HCT116 (cell line): ENCODE measurements around the gene TSPAN11. TPM values are rescaled to one million over a fixed set of nuclear protein-coding genes. Genes with fewer than 3 reads are reported as not detected.

Experiments
- ATAC-seq: fragments of 200-7000 bp; cut with Tn5 transposase; 2 replicates; pipeline ENCODE4 v1.9.1; 2020; ENCODE audit warnings: mild to moderate bottlenecking, moderate library complexity
- BruUV-seq: library from RNA; stranded (reverse); fragments of 400-500 nt; replicated peaks from 2 replicates; lab custom pipeline; 2021; lab: Mats Ljungman, UMichigan
- CTCF ChIA-PET: fragments of 300-600 bp; sonication (Branson Sonifier 250); formaldehyde crosslinking; loops from one replicate; lab custom pipeline; 2021; ENCODE audit warnings: antibody characterized with exemption; lab: Charles Lee
- POLR2A ChIA-PET: fragments of 300-600, 350-600 bp; sonication (Branson Sonifier 250); formaldehyde crosslinking; loops from one replicate; lab custom pipeline; 2021; ENCODE audit warnings: antibody characterized with exemption; lab: Charles Lee
- RAD21 ChIA-PET, 2 experiments: fragments of 300-600 bp; sonication (Branson Sonifier 250); formaldehyde crosslinking; loops; one replicate each; lab custom pipeline; 2023; ENCODE audit warnings: low total read pairs in 2 of 2; ENCODE audit not compliant: uncharacterized antibody in 2 of 2, unreplicated experiment in 2 of 2, low non-redundant PET in 1 of 2; lab: Charles Lee
- DNase-seq: peaks from one replicate; pipeline ENCODE4 v3.0.0-alpha.2; 2010; ENCODE audit warnings: low read depth, low spot score
- H2AFZ ChIP-seq: fragments of 200-600 bp; shearing (Covaris generic), sonication (generic); 2 replicates; pipeline ENCODE4 v1.6.1; 2017; ENCODE audit warnings: low read depth, mixed run types, mixed read lengths, antibody characterized with exemption, low read length; ENCODE audit not compliant: poor library complexity, severe bottlenecking
- H3K27ac ChIP-seq: 2 replicates; pipeline ENCODE4 v1.5.1; 2012; ENCODE audit warnings: low read depth, low read length
- H3K27me3 ChIP-seq: fragments of 200-600 bp; sonication (generic); 2 replicates; pipeline ENCODE4 v1.6.1; 2016; ENCODE audit warnings: mixed run types, low read length, mixed read lengths; ENCODE audit not compliant: insufficient read depth
- H3K36me3 ChIP-seq, 2 experiments: fragments of 200-500 bp in 1 of 2; fragments of 200-600 bp in 1 of 2; sonication (Bioruptor generic) in 1 of 2; sonication (generic) in 1 of 2; 2 replicates each; pipeline versions ENCODE4 v1.5.1 to v1.6.1; 2014 to 2016; ENCODE audit warnings: low read length in 2 of 2, inconsistent platforms in 1 of 2, mixed read lengths in 1 of 2, mixed run types in 1 of 2; ENCODE audit not compliant: insufficient read depth in 2 of 2, control insufficient read depth in 1 of 2
- H3K4me1 ChIP-seq, 2 experiments: fragments of 200-600 bp in 1 of 2; sonication (generic) in 1 of 2; 2 replicates each; pipeline versions ENCODE4 v1.5.1 to v1.6.1; 2012 to 2017; ENCODE audit warnings: low read length in 2 of 2, inconsistent platforms in 1 of 2, mild to moderate bottlenecking in 1 of 2, mixed read lengths in 1 of 2, mixed run types in 1 of 2, moderate library complexity in 1 of 2; ENCODE audit not compliant: insufficient read depth in 2 of 2, control insufficient read depth in 1 of 2
- H3K4me2 ChIP-seq: fragments of 200-600 bp; sonication (generic); 2 replicates; pipeline ENCODE4 v1.6.1; 2017; ENCODE audit warnings: mixed run types, low read length, mixed read lengths
- H3K4me3 ChIP-seq, 2 experiments: fragments of 200-600 bp in 1 of 2; sonication (generic) in 1 of 2; replicated peaks in 1 of 2; 2 replicates each; pipeline ENCODE4 v1.5.1; 2011 to 2016; ENCODE audit warnings: low read length in 2 of 2, control low read depth in 1 of 2, low read depth in 1 of 2, mild to moderate bottlenecking in 1 of 2, mixed read lengths in 1 of 2, mixed run types in 1 of 2
- H3K79me2 ChIP-seq: fragments of 200-600 bp; sonication (generic); 2 replicates; pipeline ENCODE4 v1.6.1; 2017; ENCODE audit warnings: mild to moderate bottlenecking, mixed run types, low read length, moderate library complexity, mixed read lengths; ENCODE audit not compliant: insufficient read depth
- H3K9ac ChIP-seq: fragments of 200-600 bp; sonication (generic); 2 replicates; pipeline ENCODE4 v1.6.1; 2016; ENCODE audit warnings: low read length, mixed read lengths
- H3K9me2 ChIP-seq: fragments of 200-600 bp; sonication (generic), shearing (Covaris generic); 2 replicates; pipeline ENCODE4 v1.6.1; 2017; ENCODE audit warnings: mixed run types, mild to moderate bottlenecking, moderate library complexity; ENCODE audit not compliant: insufficient read depth
- H3K9me3 ChIP-seq, 2 experiments: fragments of 200-500 bp in 1 of 2; fragments of 200-600 bp in 1 of 2; sonication (Bioruptor generic) in 1 of 2; sonication (generic) in 1 of 2; 2 replicates each; pipeline ENCODE4 v1.6.1; 2014 to 2017; ENCODE audit warnings: low read length in 2 of 2, mixed read lengths in 2 of 2, inconsistent platforms in 1 of 2, low read depth in 1 of 2, mild to moderate bottlenecking in 1 of 2, mixed run types in 1 of 2, moderate library complexity in 1 of 2; ENCODE audit not compliant: control insufficient read depth in 1 of 2, insufficient read depth in 1 of 2
- H4K20me1 ChIP-seq: fragments of 200-600 bp; sonication (generic), shearing (Covaris generic); 2 replicates; pipeline ENCODE4 v1.6.1; 2017; ENCODE audit warnings: mixed run types, mild to moderate bottlenecking, moderate library complexity; ENCODE audit not compliant: insufficient read depth
- CBX3 ChIP-seq: IDR thresholded peaks from 2 replicates; pipeline ENCODE4 v1.6.1; 2012; ENCODE audit warnings: low read depth
- CTCF ChIP-seq, 3 experiments: fragments of 200-600 bp in 1 of 3; sonication (generic) in 1 of 3; IDR thresholded peaks in 2 of 3; conservative IDR thresholded peaks in 1 of 3; 2 replicates each; pipeline ENCODE4 v1.5.1; 2012 to 2017; ENCODE audit warnings: low read depth in 2 of 3, low read length in 2 of 3, antibody characterized with exemption in 1 of 3, borderline replicate concordance in 1 of 3, control low read depth in 1 of 3, mild to moderate bottlenecking in 1 of 3, mixed read lengths in 1 of 3, mixed run types in 1 of 3, moderate library complexity in 1 of 3; ENCODE audit not compliant: insufficient read depth in 1 of 3
- EGR1 ChIP-seq: IDR thresholded peaks from 2 replicates; pipeline ENCODE4 v1.6.1; 2012; ENCODE audit warnings: low read depth
- ELF1 ChIP-seq: IDR thresholded peaks from 2 replicates; pipeline ENCODE4 v1.6.1; 2012; ENCODE audit warnings: low read depth, borderline replicate concordance
- EZH2phosphoT487 ChIP-seq: fragments of 200-600 bp; IDR thresholded peaks from 2 replicates; pipeline ENCODE4 v1.6.1; 2018; ENCODE audit warnings: antibody characterized with exemption, borderline replicate concordance
- FOSL1 ChIP-seq: IDR thresholded peaks from 2 replicates; pipeline ENCODE4 v1.6.1; 2012; ENCODE audit warnings: low read depth
- JUND ChIP-seq: IDR thresholded peaks from 2 replicates; pipeline ENCODE4 v1.6.1; 2012
- MAX ChIP-seq: IDR thresholded peaks from 2 replicates; pipeline ENCODE4 v1.6.1; 2012
- POLR2A ChIP-seq: IDR thresholded peaks from 2 replicates; pipeline ENCODE4 v1.7.0; 2011; ENCODE audit warnings: borderline replicate concordance; ENCODE audit not compliant: insufficient read depth, insufficient read length; ENCODE audit errors: extremely low read depth
- POLR2AphosphoS5 ChIP-seq: IDR thresholded peaks from 2 replicates; pipeline ENCODE4 v1.6.1; 2011; ENCODE audit warnings: mild to moderate bottlenecking, low read depth, low read length, moderate library complexity
- RAD21 ChIP-seq: IDR thresholded peaks from 2 replicates; pipeline ENCODE4 v1.6.1; 2012; ENCODE audit warnings: low read depth, mild to moderate bottlenecking
- SP1 ChIP-seq: IDR thresholded peaks from 2 replicates; pipeline ENCODE4 v1.6.1; 2012; ENCODE audit warnings: low read depth
- SRF ChIP-seq: IDR thresholded peaks from 2 replicates; pipeline ENCODE4 v1.6.1; 2012; ENCODE audit warnings: low read depth
- YY1 ChIP-seq: IDR thresholded peaks from 2 replicates; pipeline ENCODE4 v1.6.1; 2011; ENCODE audit warnings: low read length, low read depth, moderate library complexity, mild to moderate bottlenecking; ENCODE audit not compliant: insufficient replicate concordance; ENCODE audit errors: extremely low read depth
- ZFX ChIP-seq: fragments of 450-650 bp; IDR thresholded peaks from 2 replicates; pipeline ENCODE4 v1.6.1; 2017
- ZNF274 ChIP-seq: fragments of 200-500 bp; sonication (Bioruptor generic); IDR thresholded peaks from 2 replicates; pipeline ENCODE4 v1.6.1; 2014; ENCODE audit warnings: mild to moderate bottlenecking, low read depth, low read length, inconsistent platforms
- intact Hi-C: fragments of 100-400 bp; cut with micrococcal nuclease; formaldehyde crosslinking; loops from 2 replicates; pipeline ENCODE4 v1.10.0; 2022
- total RNA-seq: library from RNA; stranded (reverse); gene quantifications from one replicate; pipeline ENCODE4 v1.2.1, GENCODE V29; 2021; ENCODE audit not compliant: unreplicated experiment
- TF ChIP-seq, protein P1 (sequence below): IDR thresholded peaks from 2 replicates; pipeline ENCODE4 v1.6.1; 2012

Gene TSPAN11
- total RNA-seq, 1 experiment from 2014 or later: not detected

DNA sequence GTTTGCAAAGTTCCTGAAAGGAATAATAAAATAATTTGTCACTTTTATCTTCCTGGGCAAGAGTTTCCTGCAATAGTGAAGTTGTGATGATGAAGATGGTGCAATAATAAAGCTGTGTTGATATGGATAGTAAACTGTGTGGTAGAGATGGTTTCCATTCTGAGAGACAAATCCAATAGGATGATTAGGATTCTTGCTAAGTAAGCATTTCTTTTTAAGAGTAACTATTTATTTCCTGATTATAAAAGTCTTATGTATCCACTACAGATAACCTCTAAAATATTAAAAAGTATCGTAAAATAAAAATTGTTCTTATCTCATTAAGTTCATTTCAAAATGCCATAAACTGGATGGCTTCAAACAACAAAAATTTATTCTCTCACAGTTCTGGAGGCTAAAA is 28.7 kb downstream of the TSPAN11 start:
- ATAC-seq: no peak
- H2AFZ ChIP-seq: no peak overlapping the region
- no peak for DNase-seq
- no peaks in the 10 kb centered on the region for H3K9me2 ChIP-seq
- H3K4me2 ChIP-seq: no peak overlapping the region
- H3K79me2 ChIP-seq: no peaks in the 10 kb centered on the region
- ChIA-PET CTCF (no interaction called here), POLR2A (no interaction called here), RAD21 (no interaction called here)
- no TSS peak for BruUV-seq
- TF ChIP-seq JUND: no peak
- TF ChIP-seq FOSL1: no peak
- TF ChIP-seq RAD21: no peak
- no peak for TF ChIP-seq POLR2AphosphoS5
- TF ChIP-seq, protein P1, sequence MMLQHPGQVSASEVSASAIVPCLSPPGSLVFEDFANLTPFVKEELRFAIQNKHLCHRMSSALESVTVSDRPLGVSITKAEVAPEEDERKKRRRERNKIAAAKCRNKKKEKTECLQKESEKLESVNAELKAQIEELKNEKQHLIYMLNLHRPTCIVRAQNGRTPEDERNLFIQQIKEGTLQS: no peak
- TF ChIP-seq SP1: no peak
- no peak for TF ChIP-seq EZH2phosphoT487
- TF ChIP-seq ELF1: no peak
- no peak for TF ChIP-seq YY1
- TF ChIP-seq CBX3: no peak
- no peak for TF ChIP-seq ZNF274
- no peak for TF ChIP-seq MAX
- TF ChIP-seq CTCF (IDR thresholded peaks at IDR 0.05 in 2 of 3, conservative IDR thresholded peaks at IDR 0.05 in 1 of 3; ENCODE audit: borderline replicate concordance in 1 of 3, insufficient read depth in 1 of 3, low read depth in 2 of 3, low read length in 2 of 3): no peak
- TF ChIP-seq ZFX: no peak
- no peak for TF ChIP-seq SRF
- no peak for TF ChIP-seq EGR1
- TF ChIP-seq POLR2A: no peak
- no peak overlapping the region for H3K27ac ChIP-seq
- H3K27me3 ChIP-seq: 0 out of 2 replicates have a peak, but pooled peaks cover 4% of the 10 kb centered on the region
- intact Hi-C loops: no loop called here
- no peaks in the 10 kb centered on the region for H3K4me1 ChIP-seq
- no peak overlapping the region for H3K9ac ChIP-seq
- H4K20me1 ChIP-seq: no peaks in the 10 kb centered on the region
- H3K4me3 ChIP-seq: no peak overlapping the region
- no peaks in the 10 kb centered on the region for H3K9me3 ChIP-seq
- H3K36me3 ChIP-seq: no peaks in the 10 kb centered on the region
